NCI-H187 treated with DMSO at 0.1 percent for 48 hours (cell line): Measurements from ENCODE around the gene WFIKKN1.
A peak's percentile ranks its signal among the peaks of the same experiment; 100 is the strongest.

ENCODE experiments used
- DNase-seq: peaks from one replicate; lab custom pipeline; 2025; lab: John Stamatoyannopoulos, UW

WFIKKN1 gene

GRCh38 chr16:624526-625070, 6.2 kb upstream of the WFIKKN1 start:
- no peak for DNase-seq

DNA sequence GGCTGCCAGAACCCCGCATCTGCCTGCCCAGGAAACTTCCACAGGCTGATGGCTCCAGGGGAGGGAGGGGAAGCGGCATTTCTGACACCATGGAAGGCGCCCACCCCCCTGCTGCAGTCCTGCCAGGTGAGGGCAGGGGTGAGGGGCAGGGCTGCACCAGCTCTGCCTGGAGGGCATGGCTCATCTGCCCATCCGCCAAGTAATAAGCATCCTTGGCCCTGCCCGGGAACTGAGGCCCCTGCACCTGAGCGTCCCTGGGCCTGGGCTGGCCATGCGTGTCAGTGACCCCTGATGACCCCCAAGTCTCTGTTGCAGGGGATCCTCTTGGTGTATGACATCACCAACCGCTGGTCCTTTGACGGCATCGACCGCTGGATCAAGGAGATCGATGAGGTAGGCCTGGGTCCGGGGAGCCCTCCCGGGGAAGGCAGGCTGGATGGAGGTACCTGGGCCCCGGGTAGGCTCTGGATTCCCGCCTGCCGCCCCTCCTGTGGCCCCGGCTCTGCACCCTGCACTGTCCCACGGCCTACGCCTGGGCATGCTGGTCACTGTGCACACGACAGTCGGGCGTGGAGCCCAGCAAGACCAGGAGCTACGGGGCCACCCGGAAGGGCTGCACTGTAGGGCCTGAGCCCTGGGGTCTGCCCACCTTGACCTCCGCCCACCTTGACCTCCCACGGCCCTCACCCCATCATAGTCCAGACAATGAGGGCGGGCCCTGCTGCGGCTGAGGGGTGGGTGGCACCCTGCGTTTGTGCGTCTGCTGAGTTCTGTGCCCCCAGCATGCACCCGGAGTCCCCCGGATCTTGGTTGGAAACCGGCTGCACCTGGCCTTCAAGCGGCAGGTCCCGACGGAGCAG, 5.4 kb upstream of the WFIKKN1 start:
- no peak for DNase-seq

- DNase-seq: no peak
Measured at GRCh38 chr16:625977-626765, 4.6 kb upstream of the WFIKKN1 start.

DNA sequence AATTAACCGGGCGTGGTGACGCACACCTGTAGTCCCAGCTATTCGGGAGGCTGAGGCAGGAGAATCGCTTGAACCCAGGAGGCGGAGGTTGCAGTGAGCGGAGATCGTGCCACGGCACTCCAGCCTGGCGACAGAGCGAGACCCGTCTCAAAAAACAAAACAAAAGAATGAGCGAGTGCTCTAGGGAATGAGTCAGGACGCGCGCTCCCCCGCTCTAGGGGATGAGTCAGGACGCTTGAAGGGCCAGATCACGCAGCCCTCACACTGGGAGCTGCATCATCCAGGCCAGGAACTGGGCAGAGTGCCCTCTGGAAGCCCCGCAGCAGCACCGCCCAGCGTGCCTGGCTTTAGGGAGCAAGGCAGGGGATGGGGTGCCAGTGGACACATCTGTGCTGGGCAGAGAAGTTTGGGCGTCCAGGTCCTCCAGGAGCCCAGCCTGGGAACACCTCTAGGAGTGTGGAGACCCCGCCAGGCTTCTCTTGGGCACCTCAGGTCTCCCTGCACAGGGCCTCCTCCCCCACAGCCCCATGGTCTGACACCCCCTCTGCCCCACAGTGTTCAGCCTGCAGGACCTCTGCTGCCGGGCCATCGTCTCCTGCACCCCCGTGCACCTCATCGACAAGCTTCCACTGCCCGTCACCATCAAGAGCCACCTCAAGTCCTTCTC, 3.9 kb upstream of the WFIKKN1 start:
- no peak for DNase-seq

DNA sequence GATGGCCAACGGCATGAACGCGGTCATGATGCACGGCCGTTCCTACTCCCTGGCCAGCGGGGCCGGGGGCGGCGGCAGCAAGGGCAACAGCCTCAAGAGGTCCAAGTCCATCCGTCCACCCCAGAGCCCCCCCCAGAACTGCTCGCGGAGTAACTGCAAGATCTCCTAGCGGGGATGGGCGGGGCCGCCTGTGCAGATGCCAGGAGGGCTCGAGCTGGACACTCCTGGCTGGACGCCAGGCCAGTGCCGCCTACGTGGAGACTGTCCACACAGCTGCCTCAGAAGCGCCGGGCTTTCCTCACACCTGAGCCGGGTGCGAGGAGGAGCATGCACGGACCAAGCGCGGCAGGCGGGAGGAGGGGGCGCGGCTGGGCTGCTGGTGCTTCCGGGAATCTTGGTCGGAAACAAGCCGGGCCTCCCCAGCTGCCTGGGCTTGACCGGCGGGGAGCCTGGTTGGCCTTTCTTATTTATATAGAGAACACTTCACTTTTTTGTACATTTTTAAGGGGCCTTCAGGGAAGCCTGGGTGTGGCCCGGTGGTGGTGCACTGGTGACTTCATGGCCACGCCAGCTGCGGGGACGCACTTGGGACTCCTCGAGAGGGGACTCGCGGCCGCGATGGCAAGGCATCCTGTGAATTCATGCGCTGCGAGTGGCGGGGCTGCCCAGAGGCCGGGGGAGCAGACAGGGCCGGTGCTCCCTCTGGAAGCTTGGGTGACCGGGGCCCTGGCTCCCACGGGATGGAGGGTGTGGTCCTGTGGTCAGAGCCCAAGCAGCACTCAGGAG, 3.1 kb upstream of the WFIKKN1 start:
- no peak for DNase-seq

GRCh38 chr16:628321-629061, 2.3 kb upstream of the WFIKKN1 start:
- DNase-seq: no peak

GRCh38 chr16:629185-629832, 1.5 kb upstream of the WFIKKN1 start:
- no peak for DNase-seq

- DNase-seq: no peak
Measured at GRCh38 chr16:629833-630248, 944 bp upstream of the WFIKKN1 start.

GRCh38 chr16:630249-630814, 453 bp upstream of the WFIKKN1 start:
- DNase-seq: no peak

DNA sequence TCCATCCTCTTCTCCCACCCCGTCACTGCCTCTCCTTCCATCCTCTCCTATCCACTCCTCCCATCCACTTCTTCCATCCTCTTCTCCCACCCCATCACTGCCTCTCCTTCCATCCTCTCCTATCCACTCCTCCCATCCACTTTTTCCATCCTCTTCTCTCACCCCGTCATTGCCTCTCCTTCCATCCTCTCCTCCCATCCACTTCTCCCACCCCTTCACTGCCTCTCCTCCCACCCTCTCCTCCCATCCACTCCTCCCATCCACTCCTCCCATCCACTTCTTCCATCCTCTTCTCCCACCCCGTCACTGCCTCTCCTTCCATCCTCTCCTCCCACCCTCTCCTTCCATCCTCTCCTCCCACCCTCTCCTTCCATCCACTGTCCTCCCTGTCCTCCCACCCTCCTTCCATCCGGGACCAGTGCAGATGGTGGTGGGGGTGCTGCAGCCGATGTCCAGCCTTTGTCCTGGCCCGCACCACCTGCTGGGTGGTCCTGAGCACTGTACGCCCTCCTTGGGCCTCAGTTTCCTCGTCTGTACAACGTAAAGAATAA, 1.1 kb downstream of the WFIKKN1 start:
- no peak for DNase-seq

DNA sequence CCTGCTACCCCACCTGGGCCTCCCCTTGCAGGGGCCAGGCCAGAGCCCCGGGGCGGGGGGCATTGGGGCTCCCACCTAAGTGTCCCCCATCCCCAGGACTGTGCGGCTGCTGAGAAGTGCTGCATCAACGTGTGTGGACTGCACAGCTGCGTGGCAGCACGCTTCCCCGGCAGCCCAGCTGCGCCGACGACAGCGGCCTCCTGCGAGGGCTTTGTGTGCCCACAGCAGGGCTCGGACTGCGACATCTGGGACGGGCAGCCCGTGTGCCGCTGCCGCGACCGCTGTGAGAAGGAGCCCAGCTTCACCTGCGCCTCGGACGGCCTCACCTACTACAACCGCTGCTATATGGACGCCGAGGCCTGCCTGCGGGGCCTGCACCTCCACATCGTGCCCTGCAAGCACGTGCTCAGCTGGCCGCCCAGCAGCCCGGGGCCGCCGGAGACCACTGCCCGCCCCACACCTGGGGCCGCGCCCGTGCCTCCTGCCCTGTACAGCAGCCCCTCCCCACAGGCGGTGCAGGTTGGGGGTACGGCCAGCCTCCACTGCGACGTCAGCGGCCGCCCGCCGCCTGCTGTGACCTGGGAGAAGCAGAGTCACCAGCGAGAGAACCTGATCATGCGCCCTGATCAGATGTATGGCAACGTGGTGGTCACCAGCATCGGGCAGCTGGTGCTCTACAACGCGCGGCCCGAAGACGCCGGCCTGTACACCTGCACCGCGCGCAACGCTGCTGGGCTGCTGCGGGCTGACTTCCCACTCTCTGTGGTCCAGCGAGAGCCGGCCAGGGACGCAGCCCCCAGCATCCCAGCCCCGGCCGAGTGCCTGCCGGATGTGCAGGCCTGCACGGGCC, 1.9 kb downstream of the WFIKKN1 start:
- no peak for DNase-seq

GRCh38 chr16:633336-634050, 2.7 kb downstream of the WFIKKN1 start:
- DNase-seq: no peak

DNA sequence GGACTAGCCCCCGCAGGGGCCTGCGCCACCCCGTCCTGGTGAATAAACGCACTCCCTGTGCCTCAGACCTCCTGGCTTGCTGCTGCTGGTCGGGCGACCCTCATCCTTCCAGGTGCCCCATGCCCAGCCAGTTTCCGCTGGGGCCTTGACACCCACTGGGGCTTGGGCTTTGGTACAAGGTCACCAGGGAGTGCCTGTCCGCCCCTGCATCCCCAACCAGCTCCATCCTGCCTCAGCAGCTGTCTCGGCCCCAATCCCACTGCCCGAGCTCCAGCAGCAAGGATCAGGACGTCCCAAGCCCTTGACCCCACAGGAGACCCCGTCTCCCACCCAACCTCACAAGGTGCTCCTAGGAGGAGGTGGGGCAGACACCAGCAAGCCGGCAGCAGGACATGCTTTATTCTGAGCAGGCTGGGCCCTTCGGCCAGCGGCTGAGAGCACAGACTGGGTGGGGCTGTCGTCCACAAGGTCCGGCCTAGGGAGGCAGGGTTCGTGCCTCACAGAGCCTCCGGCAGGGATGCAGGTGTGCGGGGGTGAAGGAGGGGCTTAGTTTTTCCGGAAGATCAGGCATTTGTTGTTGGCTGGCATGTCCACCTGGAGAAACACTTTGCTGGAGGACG, 3.4 kb downstream of the WFIKKN1 start:
- no peak for DNase-seq

- no peak for DNase-seq
Measured at GRCh38 chr16:634996-635395, 4.2 kb downstream of the WFIKKN1 start.

DNA sequence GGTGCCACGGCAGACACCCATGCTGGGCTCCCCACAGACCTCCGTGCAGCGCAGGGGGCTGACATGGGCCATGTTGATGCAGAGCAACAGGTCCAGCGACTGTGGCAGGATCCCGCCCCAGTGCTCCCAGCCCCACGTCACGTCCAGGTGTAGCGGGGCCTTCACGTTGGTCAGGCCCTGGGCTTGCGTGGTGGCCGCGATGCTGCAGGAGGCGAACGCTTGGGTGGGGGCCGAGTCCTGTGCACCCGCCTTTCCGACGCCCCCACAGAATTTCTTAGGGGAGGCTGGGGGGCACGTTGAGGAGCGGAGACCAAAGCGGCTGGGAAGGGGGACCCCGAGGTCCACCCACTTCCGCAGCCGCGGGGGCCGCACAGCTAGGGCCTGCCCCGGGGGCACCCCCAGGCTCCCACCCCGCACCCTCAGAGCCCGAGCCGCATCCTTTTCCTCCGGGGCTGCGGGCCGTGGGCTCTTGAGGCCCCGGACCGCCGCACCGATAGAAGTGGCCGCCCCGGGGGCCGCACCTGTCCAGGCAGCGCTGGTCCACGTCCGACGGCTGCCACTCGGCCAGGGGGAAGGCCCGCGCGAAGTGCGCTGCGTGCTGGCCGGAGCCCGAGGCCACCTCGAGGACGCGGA, 4.9 kb downstream of the WFIKKN1 start:
- no peak for DNase-seq

DNA sequence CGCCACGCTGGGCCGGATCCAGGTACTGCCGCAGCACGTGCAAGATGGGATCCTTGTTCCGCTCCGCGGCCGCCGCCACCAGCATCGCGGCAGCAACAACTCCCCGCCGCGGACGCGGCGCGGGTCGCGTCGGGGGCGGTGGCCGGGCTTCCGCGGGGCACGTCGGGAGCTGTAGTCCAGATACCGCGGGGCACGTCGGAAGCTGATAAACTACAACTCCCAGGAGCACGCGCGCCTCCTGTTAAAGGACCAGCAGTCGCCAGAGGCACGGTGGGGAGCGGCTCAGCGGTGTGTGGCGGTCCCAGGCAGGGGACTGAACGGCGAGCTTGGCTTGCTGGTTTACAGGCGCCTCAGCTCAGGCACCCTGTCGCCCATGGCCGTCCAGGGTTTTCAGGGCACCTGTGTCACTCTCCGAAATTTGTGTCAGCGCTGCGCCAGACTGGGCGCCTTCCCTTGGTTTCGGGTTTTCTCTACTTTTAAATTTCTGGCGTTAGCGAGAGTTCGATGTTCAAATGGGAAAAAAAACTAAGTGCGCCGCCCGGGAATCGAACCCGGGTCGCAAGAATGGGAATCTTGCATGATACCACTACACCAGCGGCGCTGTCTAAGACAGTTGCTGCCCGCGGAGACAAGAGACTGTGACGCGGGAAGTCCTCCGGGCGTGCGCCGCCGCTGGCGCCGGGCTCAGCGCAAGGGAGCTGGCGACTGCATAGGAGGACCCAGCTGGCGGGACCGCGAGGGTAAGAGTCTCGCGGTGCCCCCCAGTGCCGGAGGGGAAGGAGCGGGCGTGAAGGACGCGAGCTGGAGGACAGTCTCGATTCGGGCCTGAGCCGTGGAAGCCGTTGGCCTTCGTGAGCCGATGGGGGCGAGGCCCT, 5.7 kb downstream of the WFIKKN1 start, which contains the start of gene METTL26:
TSS of gene METTL26 (minus strand) at position 100 of the 875 bp plus-strand sequence. CDS start at position 85, 15 bp downstream.
- DNase-seq: peak; percentile 77
